ENCODE results near the gene OGFOD2.

- TF ChIP-seq, protein P1, sequence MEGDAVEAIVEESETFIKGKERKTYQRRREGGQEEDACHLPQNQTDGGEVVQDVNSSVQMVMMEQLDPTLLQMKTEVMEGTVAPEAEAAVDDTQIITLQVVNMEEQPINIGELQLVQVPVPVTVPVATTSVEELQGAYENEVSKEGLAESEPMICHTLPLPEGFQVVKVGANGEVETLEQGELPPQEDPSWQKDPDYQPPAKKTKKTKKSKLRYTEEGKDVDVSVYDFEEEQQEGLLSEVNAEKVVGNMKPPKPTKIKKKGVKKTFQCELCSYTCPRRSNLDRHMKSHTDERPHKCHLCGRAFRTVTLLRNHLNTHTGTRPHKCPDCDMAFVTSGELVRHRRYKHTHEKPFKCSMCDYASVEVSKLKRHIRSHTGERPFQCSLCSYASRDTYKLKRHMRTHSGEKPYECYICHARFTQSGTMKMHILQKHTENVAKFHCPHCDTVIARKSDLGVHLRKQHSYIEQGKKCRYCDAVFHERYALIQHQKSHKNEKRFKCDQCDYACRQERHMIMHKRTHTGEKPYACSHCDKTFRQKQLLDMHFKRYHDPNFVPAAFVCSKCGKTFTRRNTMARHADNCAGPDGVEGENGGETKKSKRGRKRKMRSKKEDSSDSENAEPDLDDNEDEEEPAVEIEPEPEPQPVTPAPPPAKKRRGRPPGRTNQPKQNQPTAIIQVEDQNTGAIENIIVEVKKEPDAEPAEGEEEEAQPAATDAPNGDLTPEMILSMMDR (optimal IDR thresholded peaks at IDR 0.05 in 1 of 3, IDR thresholded peaks at IDR 0.05 in 1 of 3, conservative IDR thresholded peaks at IDR 0.05 in 1 of 3; ENCODE audit: extremely low read depth in 1 of 3, insufficient read depth in 2 of 3, low read length in 3 of 3) = no peak
- no peak for TF ChIP-seq EZH2 (IDR thresholded peaks at IDR 0.05; ENCODE audit: low read length)
Measured at GRCh38 chr12:122928404-122929147, 46.5 kb upstream of the OGFOD2 start.
